NCI-H2081 (cell line): ENCODE measurements around the gene OCIAD2.
"Not testable (repeated sequence)": the region's sequence is repeated elsewhere in the genome, so short reads cannot be mapped to it uniquely, and the experiment has no call there.

Experiments used
- DNase-seq, 2 experiments: peaks; one replicate each; lab custom pipeline; 2025; lab: John Stamatoyannopoulos, UW

Gene OCIAD2

DNA sequence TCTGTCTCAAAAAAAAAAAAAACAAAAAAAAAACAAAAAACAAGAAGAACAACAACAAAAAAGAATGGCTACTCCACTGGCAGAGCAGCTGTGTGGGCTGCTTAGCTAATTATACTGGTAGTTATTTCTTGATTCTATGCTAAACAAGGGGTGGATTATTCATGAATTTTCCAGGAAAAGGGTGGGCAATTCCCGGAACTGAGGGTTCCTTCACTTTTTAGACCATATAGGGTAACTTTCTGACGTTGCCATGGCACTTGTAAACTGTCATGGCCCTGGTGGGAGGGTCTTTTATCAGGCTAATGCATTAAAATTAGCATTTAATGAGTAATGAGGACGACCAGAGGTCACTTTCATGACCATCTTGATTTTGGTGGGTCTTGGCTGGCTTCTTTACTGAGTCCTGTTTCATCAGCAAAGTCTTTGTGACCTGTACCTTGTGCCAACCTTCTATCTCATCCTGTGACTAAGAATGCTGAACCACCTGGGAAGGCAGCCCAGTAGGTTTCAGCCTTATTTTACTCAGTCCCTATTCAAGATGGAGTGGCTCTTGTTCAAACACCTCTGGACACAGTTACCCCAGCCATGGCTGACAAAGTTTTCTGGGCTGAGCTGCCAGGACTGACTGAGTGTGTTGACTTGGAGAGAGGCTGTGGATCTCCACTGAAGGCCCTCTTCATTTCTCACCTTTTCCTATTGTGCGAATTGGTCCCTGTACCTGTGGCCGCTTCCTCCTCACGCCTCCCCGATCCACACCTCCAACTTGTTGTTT is 1.3 kb upstream of the OCIAD2 start:
- no peak for DNase-seq

DNA sequence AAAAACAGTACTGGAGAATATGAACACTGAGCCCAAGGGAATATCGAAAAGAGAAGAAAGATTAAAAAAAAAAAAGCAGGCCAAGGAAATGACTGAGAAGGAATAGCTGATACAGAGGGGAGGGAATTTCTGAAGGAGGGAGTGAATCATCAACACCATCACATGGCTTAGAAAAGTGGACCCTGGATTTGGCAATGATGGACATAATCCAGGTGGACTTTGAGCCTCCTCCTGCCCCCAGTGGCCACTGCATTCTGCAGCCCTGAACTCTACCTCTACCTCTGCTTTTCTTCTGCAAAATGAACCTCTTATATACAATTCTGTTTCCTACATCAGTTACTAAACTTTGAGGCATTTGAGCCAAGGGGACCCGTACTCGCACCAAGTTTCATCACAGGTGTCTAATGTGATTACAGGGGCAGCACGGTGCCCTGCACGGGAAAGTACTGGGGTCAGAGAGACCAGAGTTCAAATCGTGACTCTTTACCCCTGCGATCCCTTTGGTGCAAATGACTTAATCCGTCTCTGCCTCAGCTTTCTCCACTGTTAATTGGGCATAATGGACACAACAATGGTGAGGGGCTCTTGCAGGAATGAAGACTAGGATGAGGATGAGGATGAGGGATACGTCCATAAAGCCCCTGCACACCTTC is 1.1 kb downstream of the OCIAD2 start:
- DNase-seq: peak in 1 of 2 experiments; percentile 29

DNA sequence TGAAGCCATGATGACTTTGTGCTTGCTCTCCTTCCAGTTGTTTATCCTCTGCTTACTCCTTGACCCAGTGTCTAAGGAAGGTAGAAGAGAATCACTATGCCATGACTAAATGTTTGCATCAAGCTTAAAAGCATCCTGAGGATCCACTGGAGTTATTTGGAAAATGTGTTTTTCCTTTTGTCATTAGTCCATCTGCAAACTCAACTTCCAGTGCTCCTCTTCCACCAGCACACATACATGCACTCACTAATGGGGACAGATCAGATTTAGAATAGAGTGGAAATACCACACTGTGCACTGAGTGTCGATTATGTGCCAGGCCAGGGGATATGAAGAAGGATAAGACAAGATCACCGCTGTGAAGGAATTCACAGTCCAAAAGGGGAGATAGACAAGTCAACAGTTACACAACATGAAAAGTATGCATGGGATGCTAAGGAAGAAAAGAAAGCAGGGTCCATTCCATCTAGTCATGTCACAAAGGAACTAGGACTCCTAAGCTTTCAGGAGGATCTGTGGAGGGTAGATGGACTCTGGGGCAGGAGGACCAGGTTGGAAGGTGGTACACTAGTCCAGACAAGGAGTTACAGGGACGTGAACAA is 1.9 kb downstream of the OCIAD2 start:
- DNase-seq: no peak

- DNase-seq: peak in 1 of 2 experiments; percentile 35
These were observed 2.5 kb downstream of the OCIAD2 start for GRCh38 chr4:48904101-48904500.

DNA sequence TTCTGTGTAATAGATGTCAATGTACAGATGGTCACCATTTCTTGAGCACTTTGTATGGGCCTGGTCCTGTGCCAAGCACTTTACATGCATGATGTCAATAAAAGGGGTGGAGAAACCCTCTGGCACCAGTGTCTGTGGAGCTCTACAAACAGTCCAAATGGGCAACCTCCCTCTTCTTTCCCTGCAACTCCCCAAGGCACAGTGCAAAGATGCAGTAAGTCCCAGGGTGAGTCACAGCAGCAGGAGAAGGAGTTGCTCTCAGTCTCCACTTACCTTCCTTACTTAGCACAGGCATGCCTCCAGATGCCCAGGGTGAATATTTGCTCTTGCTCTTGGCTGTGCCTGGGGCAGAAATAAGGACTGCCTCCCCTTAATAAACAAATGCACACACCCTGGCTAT is 4.3 kb downstream of the OCIAD2 start:
- DNase-seq: peak in 1 of 2 experiments; percentile 30

DNA sequence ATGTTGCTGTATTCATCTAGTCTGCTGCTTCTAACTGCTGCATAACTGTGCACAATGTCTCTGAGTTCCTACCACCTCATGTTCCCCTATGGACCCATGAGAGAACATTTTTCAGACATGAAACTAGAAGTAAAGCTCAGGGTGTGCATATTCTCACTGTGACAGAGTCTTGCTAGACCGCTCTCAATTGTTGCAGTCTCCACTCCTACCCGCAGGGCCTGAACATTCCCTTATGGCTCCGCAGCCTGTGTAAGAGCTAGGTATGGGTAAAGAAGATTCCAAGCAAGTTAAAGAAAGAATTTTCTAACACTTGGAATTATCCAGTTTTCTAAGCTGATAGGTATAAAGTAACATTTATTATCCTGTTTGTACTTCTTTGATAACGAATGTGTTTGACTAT is 5.4 kb downstream of the OCIAD2 start:
- no peak for DNase-seq

GRCh38 chr4:48899950-48900349 is 6.6 kb downstream of the OCIAD2 start:
- DNase-seq: no peak

DNA sequence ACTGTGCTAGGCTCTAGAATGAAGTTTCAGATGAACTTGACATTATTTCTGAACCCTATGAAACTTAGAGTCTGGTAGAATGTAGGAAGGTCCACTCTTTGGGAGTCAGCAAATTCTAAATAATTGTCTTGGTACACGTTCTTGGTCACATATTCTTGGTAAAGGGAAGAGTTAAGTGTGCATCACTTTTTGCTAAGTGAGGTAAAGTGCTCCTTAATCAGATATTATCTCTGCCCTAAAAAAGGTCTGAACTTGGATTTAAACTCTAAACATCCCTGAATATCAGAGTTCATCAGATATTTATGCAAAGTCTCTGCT is 7.2 kb downstream of the OCIAD2 start:
- DNase-seq: no peak

DNA sequence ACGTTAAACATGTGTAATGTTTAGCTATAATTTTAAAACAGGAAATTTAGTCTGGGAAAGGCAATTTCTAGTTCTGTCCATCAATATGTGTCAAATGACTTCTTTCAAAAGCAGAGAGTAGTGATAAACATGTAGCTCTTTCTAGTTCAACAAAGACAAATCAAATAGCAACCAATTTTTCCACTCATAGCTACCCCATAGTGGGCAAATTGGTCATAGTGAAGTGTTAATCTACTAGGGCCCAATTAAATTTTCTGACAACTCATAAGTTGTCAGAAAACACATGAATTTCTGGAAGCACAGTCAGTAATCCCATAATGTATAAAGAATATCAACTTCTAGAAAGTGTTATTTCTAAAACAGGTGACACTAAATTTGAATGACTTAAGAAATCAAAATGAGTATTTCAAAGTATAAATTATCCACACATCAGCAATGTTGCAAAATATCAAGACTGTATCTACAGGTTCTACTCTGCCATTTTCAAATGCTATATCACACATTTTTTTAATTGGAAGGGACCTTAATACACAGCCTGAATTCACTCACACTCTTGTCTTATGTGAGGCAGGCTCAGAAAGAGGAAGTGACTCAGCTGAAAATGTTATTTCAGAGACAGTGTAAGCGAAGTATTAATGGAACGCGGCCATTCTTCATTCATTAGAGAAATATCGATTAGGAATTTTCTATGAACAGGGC is 7.7 kb downstream of the OCIAD2 start:
- DNase-seq: peak in 1 of 2 experiments; percentile 42

GRCh38 chr4:48896845-48897244 is 9.7 kb downstream of the OCIAD2 start:
- DNase-seq: no peak

- DNase-seq: no peak
These were observed 15.4 kb downstream of the OCIAD2 start for GRCh38 chr4:48891028-48891619.

DNA sequence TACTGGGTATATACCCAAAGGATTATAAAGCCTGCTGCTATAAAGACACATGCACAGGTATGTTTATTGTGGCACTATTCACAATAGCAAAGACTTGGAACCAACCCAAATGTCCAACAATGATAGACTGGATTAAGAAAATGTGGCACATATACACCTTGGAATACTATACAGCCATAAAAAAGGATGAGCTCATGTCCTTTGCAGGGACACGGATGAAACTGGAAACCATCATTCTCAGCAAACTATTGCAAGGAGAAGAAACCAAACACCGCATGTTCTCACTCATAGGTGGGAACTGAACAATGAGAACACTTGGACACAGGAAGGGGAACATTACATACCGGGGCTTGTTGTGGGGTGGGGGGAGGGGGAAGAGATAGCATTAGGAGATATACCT is 16.8 kb downstream of the OCIAD2 start:
- not testable (repeated sequence) for DNase-seq

DNA sequence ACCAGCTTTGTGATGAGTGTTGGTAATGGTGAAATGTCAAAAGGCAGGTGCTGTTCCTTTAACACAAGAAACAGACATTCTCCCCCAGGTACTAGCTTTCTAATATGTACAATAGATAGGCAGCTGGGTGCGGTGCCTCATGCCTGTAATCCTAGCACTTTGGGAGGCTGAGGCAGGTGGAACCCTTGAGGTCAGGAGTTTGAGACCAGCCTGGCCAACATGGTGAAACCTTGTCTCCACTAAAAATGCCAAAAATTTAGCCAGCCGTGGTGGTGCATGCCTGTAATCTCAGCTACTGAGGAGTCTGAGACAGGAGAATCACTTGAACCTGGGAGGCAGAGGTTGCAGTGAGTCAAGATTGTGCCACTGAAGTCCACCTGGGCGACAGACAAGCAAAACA is 24.9 kb downstream of the OCIAD2 start:
- not testable (repeated sequence) for DNase-seq

- DNase-seq: no peak
These were observed 26.8 kb downstream of the OCIAD2 start for GRCh38 chr4:48879561-48880442.

DNA sequence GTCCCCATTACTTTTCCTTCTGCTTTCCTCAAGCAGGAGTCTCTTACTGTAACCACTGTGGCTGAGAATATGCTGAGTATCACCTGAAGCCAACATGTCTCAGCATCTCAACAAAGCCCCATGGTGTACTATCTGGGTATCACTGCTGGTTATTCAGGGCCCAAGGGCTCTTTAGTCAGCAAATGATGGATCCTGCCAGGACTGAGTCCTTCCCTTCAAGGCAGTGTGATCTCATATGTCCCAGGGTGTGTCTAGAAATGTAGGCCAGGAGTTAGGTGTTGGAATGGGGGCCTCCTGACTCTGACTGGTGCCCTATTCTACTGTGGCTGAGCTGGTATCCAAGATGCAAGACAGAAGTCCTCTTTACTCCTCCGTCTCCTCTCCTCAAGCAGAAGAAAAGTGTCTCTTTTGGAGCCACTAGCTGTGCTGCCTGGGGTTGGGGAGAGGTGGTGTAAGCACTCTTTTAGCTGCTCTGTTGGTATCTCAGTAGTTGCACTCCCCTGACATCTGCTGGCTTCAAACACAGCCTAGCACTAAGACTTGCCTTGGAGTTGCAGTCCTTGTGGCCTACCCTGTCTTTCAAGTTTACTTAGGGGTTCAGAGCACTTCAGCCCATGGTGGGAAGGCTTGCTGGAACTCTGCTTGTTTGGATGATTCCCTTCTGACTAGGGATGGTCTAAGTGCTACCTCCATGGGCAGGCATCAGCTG is 28.6 kb downstream of the OCIAD2 start:
- no peak for DNase-seq

DNA sequence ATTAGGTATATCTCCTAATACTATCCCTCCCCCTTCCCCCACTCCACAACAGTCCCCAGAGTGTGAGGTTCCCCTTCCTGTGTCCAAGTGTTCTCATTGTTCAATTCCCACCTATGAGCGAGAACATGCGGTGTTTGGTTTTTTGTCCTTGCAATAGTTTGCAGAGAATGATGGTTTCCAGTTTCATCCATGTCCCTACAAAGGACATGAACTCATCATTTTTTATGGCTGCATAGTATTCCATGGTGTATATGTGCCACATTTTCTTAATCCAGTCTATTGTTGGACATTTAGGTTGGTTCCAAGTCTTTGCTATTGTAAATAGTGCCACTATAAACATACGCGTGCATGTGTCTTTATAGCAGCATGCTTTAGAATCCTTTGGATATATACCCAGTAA is 41.9 kb downstream of the OCIAD2 start:
- not testable (repeated sequence) for DNase-seq

GRCh38 chr4:48863728-48864127 is 42.8 kb downstream of the OCIAD2 start:
- DNase-seq: no peak

GRCh38 chr4:48862661-48863060 is 43.9 kb downstream of the OCIAD2 start:
- no peak for DNase-seq

DNA sequence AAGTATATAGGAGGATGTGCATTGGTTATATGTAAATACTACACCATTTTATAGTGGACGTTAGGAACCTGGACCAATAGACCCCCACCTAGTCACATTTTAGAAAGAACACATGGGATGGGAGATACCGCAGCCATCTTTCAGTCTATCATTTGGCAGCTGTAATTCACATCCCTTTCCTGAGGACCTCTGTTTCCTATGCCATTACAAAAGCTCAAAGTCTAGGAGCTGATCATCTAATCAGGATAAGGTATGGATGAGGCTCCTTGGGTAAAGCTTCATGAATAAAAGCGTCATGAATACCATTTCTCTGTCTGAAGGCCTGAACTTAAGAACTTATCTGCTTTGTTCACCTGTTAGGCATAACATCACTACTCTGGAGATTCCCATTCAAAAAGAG is 44.5 kb downstream of the OCIAD2 start:
- DNase-seq: no peak

DNA sequence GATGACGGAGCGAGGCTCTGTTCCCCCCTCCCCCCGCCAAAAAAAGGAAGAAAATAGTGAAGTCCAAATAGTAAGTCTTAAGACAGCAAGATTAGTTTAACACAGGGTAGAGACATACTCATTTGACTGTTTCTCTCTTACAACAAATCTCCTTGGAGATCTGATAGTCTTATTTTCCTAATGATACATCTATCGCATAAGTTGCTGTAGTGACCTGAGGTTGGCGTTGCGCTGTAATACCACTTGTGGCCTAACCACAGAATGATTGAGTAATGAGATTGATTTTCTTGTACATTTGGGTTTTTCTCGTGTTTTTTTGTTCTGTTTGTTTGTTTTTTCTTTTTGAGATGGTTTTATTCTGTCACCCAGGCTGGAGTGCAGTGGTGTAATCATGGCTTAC is 48.4 kb downstream of the OCIAD2 start:
- DNase-seq: no peak

- no peak for DNase-seq
These were observed 51.6 kb downstream of the OCIAD2 start for GRCh38 chr4:48854982-48855381.
